ENCODE data around the gene RANBP10. TPM values are rescaled to one million over a fixed set of nuclear protein-coding genes. Genes with fewer than 3 reads are reported as not detected.

The RANBP10 gene
- total and polyA plus RNA-seq, 9 of the 15 experiments (the other 6 are each of a cell fraction or from before 2014, with no cell fraction given) = 0.61 to 19.3 (median 5.9) TPM

DNA sequence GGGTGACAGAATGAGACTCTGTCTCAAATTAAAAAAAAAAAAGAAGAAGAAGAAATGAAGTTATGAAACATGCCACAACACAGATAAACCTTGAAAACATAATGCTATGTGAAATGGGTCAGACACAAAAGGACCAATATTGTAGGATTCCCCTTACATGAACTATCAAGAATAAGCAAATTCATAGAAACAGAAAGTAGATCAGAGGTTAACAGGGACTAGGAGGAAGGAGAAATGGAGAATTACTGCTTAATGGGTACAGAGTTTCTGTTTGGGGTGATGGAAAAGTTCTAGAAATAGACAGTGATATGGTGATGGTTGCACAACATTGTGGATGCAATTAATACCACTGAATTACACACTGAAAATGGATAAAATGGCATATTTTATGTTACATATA is 16.3 kb downstream of the RANBP10 start:
- H3K9me3 ChIP-seq (replicated peaks; ENCODE audit: control insufficient read depth, insufficient read depth, low read depth, low read length) = no peaks in the 10 kb centered on the region
- in situ Hi-C loops (cut with MboI) (no loop called here), intact Hi-C loops (cut with micrococcal nuclease) (no loop called here)
- no TSS peak for BruUV-seq (replicated peaks)
- no peaks in the 10 kb centered on the region for H4K20me1 ChIP-seq (replicated peaks; ENCODE audit: control insufficient read depth, insufficient read depth, low read length)
- POLR2A ChIA-PET = no interaction called here
- TF ChIP-seq HDAC1 (IDR thresholded peaks at IDR 0.05) (no peak), ZNF3 (CRISPR knock-in tag; IDR thresholded peaks at IDR 0.05) (no peak), CBX2 (IDR thresholded peaks at IDR 0.05; ENCODE audit: insufficient read depth, low read length, poor library complexity, severe bottlenecking) (no peak)
- CTCF ChIA-PET (ENCODE audit: low intra/inter-chr PET ratio) = no interaction called here
- H3K27ac ChIP-seq (ENCODE audit: extremely low read depth, low read depth, low read length) = no peak overlapping the region
- no peak for FAIRE-seq
- H3K4me1 ChIP-seq (replicated peaks in 1 of 2; ENCODE audit: control insufficient read depth in 2 of 2, insufficient read depth in 2 of 2, low read length in 2 of 2) = no peaks in the 10 kb centered on the region; a peak in 1 of 5 replicates
- H2AFZ ChIP-seq (ENCODE audit: low read depth, low read length) = no peak overlapping the region
- H3K79me2 ChIP-seq (ENCODE audit: control insufficient read depth, insufficient read depth, low read length) = peaks cover 15% of the 10 kb centered on the region
- no peaks in the 10 kb centered on the region for H3K36me3 ChIP-seq (ENCODE audit: control insufficient read depth, insufficient read depth, low read length)
- no peak overlapping the region for H3K4me2 ChIP-seq (ENCODE audit: insufficient read depth, low read length)
- H3K9ac ChIP-seq (ENCODE audit: insufficient read depth in 1 of 2, low read depth in 2 of 2, low read length in 2 of 2) = no peak overlapping the region
- H3K4me3 ChIP-seq = no peak overlapping the region
- ATAC-seq = no peak
- no peak for DNase-seq (ENCODE audit: extremely low read depth in 1 of 4, low spot score in 3 of 4)
- H3K9me1 ChIP-seq (ENCODE audit: control insufficient read depth, insufficient read depth, low read length) = no peaks in the 10 kb centered on the region
- H3K27me3 ChIP-seq (ENCODE audit: control insufficient read depth in 2 of 2, insufficient read depth in 2 of 2, low read length in 2 of 2) = no peaks in the 10 kb centered on the region

- H3K9me1 ChIP-seq (ENCODE audit: control insufficient read depth, insufficient read depth, low read length) = peaks cover 6% of the 10 kb centered on the region
- H3K4me1 ChIP-seq (replicated peaks in 1 of 2; ENCODE audit: control insufficient read depth in 2 of 2, insufficient read depth in 2 of 2, low read length in 2 of 2) = peaks cover 10% of the 10 kb centered on the region in 2 experiments
- ATAC-seq (no peak), FAIRE-seq (no peak), DNase-seq (ENCODE audit: extremely low read depth in 1 of 4, low spot score in 3 of 4) (no peak)
- no peak overlapping the region for H3K4me3 ChIP-seq
- no peaks in the 10 kb centered on the region for H4K20me1 ChIP-seq (replicated peaks; ENCODE audit: control insufficient read depth, insufficient read depth, low read length)
- peaks cover 25% of the 10 kb centered on the region for H3K79me2 ChIP-seq (ENCODE audit: control insufficient read depth, insufficient read depth, low read length)
- in situ Hi-C loops (cut with MboI) (no loop called here), intact Hi-C loops (cut with micrococcal nuclease) (no loop called here)
- no peak overlapping the region for H3K27ac ChIP-seq (ENCODE audit: extremely low read depth, low read depth, low read length)
- CTCF ChIA-PET (ENCODE audit: low intra/inter-chr PET ratio) = no interaction called here
- no TSS peak for BruUV-seq (replicated peaks)
- no peaks in the 10 kb centered on the region for H3K27me3 ChIP-seq (ENCODE audit: control insufficient read depth in 2 of 2, insufficient read depth in 2 of 2, low read length in 2 of 2)
- no peak overlapping the region for H3K9ac ChIP-seq (ENCODE audit: insufficient read depth in 1 of 2, low read depth in 2 of 2, low read length in 2 of 2)
- H3K36me3 ChIP-seq (ENCODE audit: control insufficient read depth, insufficient read depth, low read length) = no peaks in the 10 kb centered on the region; the same call in 2 of the 3 replicates
- no peak overlapping the region for H2AFZ ChIP-seq (ENCODE audit: low read depth, low read length)
- POLR2A ChIA-PET = interaction anchor here (2.0 kb wide), 1 partner anchor 10 kb away, joined by 8 read pairs; no protein-coding TSS in a partner anchor
- 85% methylated on average over 5 of the region's 5 CpGs for WGBS (ENCODE audit: insufficient coverage, low coverage, missing lambda C conversion rate)
- no peaks in the 10 kb centered on the region; the same call in 1 of the 2 replicates for H3K9me3 ChIP-seq (replicated peaks; ENCODE audit: control insufficient read depth, insufficient read depth, low read depth, low read length)
- H3K4me2 ChIP-seq (ENCODE audit: insufficient read depth, low read length) = no peak overlapping the region
- no peak for TF ChIP-seq ADNP (tag; IDR thresholded peaks at IDR 0.05)
- TF ChIP-seq, protein P1, sequence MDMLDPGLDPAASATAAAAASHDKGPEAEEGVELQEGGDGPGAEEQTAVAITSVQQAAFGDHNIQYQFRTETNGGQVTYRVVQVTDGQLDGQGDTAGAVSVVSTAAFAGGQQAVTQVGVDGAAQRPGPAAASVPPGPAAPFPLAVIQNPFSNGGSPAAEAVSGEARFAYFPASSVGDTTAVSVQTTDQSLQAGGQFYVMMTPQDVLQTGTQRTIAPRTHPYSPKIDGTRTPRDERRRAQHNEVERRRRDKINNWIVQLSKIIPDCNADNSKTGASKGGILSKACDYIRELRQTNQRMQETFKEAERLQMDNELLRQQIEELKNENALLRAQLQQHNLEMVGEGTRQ (CRISPR knock-in tag; IDR thresholded peaks at IDR 0.05) = no peak
- no peak for TF ChIP-seq ZNF717 (CRISPR knock-in tag; IDR thresholded peaks at IDR 0.05)
- TF ChIP-seq TAF15 (IDR thresholded peaks at IDR 0.05; ENCODE audit: low read depth, low read length) = no peak
- TF ChIP-seq ETV6 (IDR thresholded peaks at IDR 0.05; ENCODE audit: borderline replicate concordance in 1 of 2, low read depth in 2 of 2, low read length in 1 of 2) = no peak
- TF ChIP-seq ETV6 (CRISPR knock-in tag; IDR thresholded peaks at IDR 0.05; ENCODE audit: borderline replicate concordance) = no peak
- TF ChIP-seq FOXO4 (CRISPR knock-in tag; IDR thresholded peaks at IDR 0.05) = no peak
Measured at GRCh38 chr16:67786491-67786890, 19.9 kb downstream of the RANBP10 start.
